ENCODE measurements around the gene ICAM4.

DNA sequence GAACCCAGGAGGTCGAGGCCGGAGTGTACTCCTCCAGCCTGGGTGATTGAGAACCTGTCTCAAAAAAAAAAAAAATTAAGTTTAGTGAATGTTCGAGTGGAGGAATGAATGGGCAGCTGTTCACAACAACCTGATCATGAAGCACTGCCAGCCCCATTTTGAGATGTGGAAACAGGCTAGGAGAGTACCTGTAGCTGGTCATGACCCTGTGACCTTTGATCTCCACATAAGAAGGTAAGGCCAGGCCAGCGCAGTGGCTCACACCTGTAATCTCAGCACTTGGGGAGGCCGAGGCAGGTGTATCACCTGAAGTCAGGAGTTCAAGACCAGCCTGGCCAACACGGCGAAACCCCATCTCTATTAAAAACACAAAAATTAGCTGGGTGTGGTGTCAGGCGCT, 39.0 kb downstream of the ICAM4 start:
- TF ChIP-seq ESRRA (CRISPR knock-in tag; IDR thresholded peaks at IDR 0.05; ENCODE audit: borderline replicate concordance) (no peak), SP1 (CRISPR knock-in tag; conservative IDR thresholded peaks at IDR 0.05) (no peak), NR3C1 (CRISPR knock-in tag; conservative IDR thresholded peaks at IDR 0.05; ENCODE audit: low read depth) (no peak), NR1H2 (CRISPR knock-in tag; IDR thresholded peaks at IDR 0.05) (no peak), TCF7 (CRISPR knock-in tag; IDR thresholded peaks at IDR 0.05; ENCODE audit: low read depth) (no peak)
- TF ChIP-seq, protein P1, sequence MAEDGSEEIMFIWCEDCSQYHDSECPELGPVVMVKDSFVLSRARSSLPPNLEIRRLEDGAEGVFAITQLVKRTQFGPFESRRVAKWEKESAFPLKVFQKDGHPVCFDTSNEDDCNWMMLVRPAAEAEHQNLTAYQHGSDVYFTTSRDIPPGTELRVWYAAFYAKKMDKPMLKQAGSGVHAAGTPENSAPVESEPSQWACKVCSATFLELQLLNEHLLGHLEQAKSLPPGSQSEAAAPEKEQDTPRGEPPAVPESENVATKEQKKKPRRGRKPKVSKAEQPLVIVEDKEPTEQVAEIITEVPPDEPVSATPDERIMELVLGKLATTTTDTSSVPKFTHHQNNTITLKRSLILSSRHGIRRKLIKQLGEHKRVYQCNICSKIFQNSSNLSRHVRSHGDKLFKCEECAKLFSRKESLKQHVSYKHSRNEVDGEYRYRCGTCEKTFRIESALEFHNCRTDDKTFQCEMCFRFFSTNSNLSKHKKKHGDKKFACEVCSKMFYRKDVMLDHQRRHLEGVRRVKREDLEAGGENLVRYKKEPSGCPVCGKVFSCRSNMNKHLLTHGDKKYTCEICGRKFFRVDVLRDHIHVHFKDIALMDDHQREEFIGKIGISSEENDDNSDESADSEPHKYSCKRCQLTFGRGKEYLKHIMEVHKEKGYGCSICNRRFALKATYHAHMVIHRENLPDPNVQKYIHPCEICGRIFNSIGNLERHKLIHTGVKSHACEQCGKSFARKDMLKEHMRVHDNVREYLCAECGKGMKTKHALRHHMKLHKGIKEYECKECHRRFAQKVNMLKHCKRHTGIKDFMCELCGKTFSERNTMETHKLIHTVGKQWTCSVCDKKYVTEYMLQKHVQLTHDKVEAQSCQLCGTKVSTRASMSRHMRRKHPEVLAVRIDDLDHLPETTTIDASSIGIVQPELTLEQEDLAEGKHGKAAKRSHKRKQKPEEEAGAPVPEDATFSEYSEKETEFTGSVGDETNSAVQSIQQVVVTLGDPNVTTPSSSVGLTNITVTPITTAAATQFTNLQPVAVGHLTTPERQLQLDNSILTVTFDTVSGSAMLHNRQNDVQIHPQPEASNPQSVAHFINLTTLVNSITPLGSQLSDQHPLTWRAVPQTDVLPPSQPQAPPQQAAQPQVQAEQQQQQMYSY (CRISPR knock-in tag; IDR thresholded peaks at IDR 0.05): no peak
- TF ChIP-seq, protein P2, sequence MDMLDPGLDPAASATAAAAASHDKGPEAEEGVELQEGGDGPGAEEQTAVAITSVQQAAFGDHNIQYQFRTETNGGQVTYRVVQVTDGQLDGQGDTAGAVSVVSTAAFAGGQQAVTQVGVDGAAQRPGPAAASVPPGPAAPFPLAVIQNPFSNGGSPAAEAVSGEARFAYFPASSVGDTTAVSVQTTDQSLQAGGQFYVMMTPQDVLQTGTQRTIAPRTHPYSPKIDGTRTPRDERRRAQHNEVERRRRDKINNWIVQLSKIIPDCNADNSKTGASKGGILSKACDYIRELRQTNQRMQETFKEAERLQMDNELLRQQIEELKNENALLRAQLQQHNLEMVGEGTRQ (CRISPR knock-in tag; IDR thresholded peaks at IDR 0.05): no peak
- TF ChIP-seq, protein P3, sequence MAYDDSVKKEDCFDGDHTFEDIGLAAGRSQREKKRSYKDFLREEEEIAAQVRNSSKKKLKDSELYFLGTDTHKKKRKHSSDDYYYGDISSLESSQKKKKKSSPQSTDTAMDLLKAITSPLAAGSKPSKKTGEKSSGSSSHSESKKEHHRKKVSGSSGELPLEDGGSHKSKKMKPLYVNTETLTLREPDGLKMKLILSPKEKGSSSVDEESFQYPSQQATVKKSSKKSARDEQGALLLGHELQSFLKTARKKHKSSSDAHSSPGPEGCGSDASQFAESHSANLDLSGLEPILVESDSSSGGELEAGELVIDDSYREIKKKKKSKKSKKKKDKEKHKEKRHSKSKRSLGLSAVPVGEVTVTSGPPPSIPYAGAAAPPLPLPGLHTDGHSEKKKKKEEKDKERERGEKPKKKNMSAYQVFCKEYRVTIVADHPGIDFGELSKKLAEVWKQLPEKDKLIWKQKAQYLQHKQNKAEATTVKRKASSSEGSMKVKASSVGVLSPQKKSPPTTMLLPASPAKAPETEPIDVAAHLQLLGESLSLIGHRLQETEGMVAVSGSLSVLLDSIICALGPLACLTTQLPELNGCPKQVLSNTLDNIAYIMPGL (CRISPR knock-in tag; IDR thresholded peaks at IDR 0.05): no peak
- TF ChIP-seq, protein P4, sequence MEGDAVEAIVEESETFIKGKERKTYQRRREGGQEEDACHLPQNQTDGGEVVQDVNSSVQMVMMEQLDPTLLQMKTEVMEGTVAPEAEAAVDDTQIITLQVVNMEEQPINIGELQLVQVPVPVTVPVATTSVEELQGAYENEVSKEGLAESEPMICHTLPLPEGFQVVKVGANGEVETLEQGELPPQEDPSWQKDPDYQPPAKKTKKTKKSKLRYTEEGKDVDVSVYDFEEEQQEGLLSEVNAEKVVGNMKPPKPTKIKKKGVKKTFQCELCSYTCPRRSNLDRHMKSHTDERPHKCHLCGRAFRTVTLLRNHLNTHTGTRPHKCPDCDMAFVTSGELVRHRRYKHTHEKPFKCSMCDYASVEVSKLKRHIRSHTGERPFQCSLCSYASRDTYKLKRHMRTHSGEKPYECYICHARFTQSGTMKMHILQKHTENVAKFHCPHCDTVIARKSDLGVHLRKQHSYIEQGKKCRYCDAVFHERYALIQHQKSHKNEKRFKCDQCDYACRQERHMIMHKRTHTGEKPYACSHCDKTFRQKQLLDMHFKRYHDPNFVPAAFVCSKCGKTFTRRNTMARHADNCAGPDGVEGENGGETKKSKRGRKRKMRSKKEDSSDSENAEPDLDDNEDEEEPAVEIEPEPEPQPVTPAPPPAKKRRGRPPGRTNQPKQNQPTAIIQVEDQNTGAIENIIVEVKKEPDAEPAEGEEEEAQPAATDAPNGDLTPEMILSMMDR (IDR thresholded peaks at IDR 0.05): no peak
